Measurements from ENCODE around the gene KCNQ2.

Gene KCNQ2

DNA sequence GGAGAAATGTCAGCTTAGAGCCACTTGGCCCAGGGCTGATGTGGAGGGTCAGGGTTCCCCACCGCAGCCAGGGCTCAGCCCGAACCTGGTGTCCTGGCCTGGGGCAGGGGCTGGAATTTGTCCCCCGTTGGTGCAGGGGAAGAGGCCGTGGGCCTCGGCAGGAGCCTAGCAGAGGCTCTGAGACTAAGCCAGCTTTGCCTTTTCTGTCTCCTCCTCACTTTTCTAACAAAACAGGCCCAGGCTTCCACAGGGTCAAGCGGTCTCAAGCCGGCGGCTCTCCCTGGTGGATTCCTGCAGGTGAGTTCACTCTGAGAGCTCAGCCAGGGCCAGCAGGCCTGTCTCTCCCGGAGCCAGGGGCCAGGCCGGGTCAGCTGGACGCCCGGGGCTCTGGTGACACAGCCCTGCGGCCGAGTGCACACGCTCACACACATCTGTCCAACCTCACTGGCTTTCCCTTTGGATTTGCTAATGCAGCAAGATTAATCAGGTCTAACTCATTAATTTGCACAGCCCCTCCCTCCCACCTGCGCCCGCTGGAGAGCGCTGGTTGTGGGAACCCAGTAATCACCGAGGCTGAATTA is 108.4 kb downstream of the KCNQ2 start:
- peak; percentile 21 for DNase-seq

DNA sequence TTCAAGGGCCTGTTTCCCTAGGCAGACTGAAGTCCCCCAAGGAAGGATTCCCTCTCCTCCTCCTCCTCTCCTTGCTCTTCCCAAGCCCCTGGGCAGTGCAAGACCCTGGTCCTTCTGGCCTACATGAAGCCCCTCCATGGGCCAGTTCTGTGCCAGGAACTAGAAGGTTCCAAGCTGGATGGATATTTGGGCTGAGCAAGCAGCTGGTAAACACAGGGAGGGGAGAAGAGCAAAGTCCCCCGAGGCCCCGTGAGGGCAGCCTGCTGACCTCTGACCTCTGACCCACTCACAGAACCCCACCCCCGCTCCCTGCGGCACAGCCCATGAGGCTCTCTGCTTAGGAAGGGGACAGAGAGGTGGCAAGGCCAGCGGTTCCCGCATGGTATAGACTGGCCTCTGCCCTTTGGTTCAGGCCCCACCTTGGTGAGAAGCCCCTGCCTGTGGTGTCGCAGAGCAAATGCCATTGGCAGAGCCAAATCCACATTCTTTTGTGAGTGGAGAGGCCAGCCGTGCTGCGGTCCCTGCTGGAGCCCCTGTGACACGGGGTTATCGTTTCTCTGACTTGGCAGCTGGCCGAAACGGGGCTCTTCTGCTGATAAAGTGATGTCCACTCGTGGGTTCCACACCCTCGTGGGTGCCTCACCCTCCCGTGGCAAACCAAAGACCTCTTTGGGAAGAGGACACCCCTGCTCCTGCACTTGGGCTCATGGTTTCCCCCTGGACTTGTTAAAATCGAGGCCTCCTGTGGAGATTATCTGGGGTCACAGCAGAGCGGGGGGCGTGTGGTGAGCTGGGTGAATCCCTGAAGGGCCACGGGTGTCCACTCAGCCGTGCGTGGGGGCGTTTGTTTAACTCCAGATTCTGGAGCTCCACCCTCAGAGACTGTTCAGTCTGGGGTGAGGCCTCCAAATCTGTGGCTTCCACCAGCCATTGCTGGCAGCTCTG is 109.2 kb downstream of the KCNQ2 start:
- no peak for DNase-seq

DNA sequence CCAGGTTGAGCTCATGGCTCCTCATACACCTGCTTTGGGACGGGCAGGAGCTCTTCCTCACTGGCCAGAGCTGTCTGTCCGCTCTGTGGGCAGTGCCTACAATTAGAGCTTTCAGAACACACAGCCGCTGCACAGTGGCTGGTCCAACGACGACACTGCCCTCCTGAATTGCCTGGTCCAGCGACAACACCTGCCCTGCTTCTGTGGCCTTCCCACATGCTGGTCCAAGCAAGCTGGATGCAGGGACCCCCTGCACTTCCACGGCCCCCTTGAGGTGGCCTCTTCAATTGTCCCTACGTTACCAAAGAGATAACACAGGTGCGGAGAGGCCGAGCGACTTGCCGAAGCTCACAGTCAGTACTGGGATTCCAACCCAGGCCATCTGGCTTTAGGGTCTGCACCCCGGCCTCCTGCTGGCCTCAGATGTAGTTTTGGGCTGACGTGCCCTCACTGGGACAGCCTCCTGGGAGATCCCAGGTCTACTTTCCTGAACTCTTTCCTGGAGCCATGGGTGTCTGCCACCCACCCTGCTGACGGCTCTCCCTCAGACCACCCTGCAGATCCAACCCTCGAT is 109.9 kb downstream of the KCNQ2 start:
- DNase-seq = no peak

DNA sequence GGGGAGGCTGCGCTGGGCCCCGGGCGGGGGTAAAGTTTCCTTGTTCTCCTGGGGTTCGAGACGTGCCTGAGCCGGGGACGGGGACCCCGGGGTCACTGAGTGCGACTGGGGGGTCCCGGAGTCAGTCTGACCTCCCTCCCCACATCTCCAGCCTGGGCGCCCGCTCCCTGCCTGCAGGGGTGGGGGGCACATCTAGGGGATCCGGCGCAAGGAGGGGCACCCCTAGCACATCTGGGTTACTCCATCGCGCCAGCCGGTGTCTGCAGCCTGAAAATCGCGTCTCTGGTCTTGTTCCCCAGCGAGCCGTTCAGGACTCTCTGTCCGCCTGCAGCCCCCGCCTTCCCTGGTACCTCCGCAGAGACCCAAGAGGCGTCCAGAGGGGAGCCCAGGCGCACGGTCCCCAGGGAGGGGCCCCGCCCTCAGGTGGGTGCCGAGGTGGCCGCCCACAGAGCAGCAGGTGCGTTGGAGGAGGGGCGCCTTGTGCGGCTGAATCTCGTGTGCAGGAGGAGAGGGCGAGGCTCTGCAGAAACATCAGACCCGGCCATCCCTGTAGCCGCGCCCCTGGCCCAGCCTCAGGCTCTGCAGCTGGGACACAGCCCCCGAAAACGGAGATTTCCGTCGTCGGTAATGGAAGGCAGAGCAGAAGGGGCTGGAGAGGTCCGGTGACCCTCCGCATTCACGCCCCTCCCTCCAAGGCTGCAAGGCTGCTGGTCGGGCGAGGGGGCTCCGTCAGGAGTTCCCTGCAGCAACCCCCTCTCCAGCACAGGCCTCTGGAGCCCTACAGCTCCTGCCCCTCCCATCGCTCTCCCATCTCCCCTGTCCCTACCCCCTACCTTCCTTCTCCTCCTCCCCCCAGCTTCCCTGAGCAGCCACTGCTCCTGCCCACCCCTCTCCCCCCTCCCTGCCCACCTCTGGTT is 110.7 kb downstream of the KCNQ2 start:
- DNase-seq = peak; percentile 90

DNA sequence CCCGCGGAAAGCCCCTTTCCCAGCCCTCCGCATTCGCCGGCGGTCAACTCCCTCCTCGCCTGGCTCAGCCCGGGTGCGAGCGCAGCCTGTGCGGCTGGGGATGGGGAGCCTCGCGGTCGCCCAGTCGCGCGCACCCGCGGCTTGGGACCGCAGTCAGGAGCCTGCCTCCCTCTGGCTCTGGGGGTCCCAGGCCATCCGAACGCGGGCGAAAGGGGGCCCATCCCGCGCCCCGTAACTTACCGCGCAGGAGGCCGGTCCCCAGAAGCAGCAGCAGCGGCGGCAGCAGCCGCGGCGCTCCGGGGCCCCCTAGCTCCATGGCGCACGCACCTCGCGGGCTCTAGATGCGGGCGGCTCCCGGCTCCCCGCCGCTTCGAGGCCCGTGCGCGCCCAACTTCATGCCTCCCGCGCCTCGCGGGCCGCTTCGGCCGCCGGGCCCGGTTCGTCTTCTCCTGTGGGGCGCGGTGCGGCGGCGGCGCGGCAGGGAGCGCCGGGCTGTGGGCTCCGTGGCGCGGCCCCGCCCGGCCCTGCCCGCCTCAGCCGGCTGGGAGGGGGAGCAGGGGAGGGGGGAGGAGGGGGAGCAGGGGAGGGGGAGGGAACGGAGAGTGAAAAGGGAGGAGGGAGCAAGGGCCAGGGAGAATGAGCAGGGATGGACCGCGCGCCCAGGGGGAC is 111.5 kb downstream of the KCNQ2 start, which contains the start of gene CHRNA4:
Gene CHRNA4 (minus strand): TSS at position 500 of the 669 bp plus-strand sequence. CDS start 184 bp downstream, at position 316.
- peak; percentile 42 for DNase-seq

DNA sequence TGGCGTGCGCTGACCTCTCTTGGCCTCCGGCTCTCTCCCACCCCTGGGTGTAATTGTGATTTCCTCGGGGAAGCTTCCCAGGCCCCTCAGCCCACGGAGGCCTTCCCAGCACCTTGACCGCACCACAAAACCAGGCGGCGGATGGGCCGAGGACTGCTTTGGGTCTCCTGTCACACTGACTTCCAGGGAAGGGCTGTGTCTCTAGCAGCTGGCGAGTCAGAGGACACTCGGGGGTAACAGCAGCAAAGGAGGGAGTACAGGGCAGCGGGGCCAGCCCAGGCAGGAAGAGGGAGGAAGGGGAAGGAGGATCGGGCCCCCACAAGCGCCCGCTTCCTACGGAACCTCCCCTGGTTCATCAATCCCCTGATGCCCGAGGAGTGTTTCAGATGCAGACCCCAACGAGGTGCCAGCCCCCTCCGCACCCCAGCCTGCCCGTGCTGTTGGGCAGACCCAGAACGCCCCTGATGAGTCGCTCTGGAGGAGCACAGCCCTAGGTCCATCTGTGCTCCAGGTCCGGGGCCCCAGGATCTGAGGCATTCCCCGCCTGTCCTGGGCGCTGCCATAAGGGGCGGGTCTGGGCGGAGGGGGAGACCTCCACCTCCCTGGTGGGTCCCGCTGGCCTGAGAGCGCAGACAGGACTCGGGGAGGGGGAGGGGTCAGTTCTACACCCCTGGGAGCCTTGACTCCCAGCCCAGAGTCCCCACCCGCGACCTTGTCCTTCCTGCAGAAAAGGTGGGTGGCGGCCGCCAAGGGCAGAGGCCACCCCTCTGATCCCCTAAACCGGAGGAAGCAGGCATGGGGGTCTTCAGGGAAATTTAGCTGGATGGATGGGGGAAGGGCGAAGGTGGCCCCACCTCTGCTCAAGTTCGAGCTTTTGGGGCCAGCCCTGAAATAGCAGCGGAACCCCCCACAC is 112.3 kb downstream of the KCNQ2 start:
- no peak for DNase-seq

DNA sequence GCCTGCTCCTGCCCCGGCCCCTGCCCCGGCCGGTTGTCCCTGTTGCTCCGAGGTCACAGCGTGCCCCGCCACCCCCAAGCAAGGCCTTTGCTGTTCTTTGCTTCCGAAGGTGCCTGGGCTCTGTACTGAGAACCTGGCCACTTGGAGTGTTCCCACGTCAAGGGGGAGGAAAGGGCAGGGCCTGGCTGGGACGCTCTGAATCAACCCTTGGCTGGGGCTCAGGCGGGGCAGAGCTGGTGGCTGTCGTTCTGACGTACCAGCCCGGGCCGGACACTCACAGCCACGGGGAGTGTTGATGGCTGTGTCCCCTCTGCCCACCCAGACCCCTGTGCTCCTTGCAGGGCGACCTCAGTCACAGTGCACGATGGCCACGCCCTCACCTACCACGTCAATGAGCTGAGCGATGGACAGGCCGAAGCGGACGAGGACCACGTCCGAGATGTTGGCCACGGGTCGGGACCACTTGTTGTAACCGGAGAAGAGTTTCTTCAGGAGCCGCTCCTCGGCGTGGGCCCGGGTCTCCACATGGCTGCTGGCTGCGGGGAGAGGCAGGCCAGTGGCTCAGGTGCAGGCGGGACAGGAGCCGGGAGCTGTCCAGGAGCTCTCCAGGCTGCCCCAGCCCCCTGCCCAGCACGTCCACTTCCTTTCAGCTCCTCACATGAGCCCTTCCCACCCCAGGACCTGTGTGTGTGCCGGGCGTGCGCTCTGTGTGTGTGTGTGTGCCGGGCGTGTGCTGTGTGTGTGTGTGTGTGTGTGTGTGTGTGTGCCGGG is 113.1 kb downstream of the KCNQ2 start:
- DNase-seq = no peak

DNA sequence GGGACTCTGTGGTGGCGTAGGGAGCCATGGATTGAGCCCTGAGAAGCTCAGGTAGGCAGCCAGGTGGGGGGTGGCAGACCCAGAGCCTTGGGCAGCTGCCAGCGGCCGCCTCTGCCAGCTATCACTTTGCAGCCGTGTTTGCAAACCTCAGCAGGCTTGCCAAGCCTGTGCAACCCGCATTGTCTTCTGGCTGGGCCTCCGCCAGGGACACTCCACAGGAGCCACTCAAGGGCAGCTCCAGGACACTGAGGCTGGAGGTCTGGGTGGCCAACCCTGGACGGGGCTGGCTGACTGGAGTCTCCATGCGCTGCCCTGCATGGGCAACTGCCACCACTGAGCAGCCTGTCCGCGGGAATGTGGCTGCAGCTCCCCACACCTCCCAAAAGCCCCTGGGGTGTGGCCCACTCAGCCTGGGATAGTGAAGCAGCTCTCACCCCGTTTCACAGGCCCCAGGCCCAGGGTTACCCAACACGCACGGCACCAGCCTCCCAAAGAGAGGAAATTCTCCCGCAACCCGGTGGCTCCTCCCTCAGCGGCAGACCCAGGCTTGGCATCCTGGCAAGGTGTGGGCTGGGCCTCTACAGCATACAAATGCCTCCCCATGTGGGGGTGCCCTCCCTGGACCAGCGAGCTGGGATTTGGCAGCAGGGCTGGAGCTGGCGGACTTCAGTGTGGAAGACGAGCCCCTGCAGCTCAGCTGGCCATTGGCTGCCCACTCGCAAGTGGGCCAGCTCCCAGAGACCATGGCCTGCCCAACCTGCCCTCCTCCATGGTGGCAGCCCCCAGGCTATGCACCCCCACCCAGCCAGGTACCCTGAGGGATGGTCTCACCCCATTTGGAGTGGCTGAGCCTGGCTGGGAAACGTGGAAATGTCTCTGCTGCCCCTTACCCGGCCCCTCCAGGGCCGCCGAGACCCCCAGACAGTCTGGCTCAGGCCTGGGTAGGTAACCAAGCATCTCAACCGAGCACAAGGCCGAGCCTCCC is 114.2 kb downstream of the KCNQ2 start:
- DNase-seq = no peak

DNA sequence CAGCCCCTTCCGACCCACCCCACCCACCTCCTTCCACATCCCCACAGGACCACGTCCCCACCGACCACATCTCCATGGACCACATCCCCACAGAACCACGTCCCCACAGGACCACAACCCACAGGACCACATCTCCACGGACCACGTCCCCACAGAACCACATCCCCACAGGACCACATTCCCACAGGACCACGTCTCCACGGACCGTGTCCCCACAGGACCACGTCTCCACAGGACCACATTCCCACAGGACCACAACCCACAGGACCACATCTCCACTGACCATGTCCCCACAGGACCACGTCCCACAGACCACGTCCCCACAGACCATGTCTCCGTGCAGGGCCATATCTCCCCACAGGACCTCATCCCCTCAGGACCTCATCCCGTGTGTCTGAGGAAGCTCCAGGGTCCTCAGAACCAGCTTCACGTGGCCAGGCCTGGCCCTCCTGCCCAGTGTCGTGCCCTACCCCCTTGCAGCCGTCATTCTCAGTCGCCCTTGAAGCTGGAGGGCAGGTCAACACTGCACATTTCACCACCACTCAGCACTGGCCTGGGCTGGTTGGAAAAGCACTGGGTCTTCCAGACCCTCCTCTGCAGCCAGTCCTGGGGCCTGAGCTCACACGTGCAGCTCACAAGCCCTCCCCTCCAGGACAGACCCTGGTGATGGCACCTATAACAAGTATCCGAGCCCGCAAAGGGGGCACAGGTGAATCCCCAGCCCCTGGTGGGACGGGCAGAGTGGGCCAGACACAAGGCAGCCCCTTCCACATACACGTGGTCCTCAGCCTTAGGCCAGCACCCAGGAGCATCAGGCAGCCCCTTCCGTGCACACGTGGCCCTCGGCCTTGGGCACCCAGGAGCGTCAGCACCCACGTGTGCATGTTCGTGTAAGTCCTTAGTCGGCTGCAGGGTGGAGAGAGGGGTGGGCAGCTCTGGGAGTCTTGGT is 115.2 kb downstream of the KCNQ2 start:
- DNase-seq = no peak

DNA sequence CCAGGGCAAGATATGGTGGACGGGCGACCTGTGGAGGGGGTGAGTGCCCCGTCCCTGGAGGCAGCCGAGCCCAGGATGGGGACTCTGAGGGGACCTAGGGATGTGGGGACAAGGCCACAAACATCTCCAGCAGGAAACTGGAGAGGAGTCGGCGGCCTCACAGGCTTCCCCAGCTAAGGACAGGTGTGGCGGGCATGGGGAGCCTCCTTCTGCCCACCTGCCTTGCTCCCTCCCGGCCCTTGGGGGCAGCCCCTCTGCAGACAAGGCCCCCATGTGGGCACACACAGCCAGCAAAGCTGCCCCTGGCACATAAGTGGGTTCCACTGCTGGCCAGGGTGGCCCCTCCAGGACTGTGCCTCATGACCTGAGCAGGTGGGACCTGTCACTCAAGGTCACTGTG is 115.9 kb downstream of the KCNQ2 start:
- no peak for DNase-seq

DNA sequence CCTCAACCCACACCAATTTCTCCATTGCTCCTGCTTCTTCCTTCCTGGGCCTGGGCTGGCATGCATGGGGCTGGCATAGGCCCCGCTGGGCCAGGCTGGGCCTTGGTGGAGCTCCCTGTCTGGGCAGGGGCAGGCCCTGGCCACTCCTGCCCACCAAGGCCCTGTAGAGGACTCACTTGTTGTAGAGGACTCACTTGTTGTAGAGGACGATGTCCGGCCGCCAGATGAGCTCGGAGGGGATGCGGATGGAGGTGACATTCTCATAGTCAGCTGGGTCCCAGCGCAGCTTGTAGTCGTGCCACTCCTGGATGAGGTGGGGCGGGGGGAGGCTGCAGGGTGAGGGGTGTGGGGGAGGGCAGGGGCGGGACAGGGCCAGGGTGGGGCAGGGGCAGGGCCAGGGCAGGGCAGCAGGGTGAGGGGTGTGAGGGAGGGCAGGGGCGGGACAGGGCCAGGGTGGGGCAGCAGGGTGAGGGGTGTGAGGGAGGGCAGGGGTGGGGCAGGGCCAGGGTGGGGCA is 116.6 kb downstream of the KCNQ2 start:
- DNase-seq = no peak

DNA sequence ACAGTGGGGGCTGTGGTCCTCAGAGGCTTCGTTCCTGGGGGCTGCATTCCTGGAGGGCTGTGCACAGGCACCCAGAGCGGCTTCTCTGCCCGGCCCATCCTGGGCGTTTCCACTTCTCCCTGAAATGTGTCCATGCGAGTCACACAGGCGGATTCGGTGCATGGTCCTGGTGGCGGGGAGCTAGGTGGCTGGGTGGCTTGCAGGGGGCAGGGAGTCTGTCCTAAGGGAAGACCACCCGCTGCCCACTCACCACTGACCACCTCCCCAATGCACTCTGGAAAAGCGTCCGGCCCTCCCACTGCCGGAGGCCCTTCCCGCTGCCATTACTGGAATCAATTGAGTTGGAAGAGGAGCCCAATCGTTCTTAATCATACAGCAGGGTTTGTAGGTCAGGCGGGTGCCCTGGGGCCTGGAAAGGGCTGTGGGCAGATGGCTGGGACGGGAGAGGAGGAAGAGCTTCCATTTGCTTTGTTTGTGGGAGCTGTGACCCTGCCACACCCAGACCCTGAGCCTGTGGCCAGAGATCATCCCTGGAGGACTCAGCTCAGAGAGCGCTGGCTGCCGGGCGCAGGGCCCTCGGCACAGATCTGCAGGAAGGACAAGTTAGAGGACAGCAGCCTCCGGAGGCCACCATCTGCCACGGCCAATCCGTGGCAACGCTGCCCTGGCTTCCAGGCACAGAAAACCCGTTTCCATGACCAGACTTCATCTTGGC is 117.7 kb downstream of the KCNQ2 start:
- no peak for DNase-seq

DNA sequence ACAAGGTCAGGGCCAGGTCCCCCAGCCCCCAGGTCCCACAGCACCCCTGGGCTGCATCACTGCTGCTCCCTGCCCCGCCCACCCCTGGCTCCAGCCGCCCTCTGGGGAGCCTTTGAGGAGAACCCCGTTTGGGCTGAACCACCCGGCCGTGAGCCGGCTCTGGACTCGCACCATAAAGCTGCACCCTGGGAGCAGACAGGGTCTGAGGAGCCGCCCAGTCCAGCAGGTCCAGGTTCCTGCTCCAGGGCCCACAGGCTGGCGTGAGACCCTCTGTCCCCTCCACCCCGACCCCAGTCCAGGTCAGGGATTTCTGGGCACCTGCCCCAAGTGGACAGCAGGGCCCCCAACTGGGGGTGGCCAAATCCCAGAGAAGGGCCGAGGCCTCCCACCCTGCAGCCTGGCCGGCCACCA is 119.6 kb downstream of the KCNQ2 start:
- DNase-seq = no peak

DNA sequence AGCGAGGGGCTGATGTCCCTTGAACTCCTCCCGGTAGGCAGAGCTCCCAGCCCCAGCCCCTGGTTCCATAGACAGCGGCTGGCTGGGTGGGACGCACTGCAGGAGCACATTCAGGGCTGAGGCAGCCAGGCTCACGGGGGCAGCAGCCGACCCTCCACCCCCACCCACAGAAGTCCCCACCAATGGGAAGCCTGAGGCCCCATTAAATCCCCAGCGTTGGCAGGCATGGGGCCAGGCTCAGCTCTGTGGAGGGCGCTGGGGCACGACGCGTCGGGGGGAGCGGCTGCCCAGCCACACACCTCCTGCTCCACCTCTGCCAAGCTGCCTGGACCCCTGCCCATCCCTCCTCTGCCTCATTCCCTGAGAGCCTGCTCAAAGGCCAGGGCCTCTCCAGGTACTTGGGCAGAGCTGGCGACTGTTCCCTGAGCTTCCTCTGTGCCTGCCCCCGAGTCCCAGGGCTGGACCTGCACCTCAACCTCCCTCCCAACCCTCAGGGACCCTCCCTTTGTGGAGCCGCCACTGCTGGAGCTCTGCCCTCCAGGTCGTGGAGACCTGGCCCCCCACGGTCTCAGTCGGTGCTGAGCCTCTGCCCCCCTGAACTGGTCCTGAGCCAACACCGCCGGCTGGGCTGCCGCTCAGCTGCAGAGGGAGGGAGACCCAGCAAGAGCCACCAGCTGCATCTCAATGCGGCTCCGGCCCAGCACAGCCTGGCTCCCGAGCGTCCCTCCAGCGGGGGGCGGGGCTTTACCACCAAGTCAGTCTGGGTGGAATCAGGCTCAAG is 120.5 kb downstream of the KCNQ2 start:
- peak; percentile 25 for DNase-seq

DNA sequence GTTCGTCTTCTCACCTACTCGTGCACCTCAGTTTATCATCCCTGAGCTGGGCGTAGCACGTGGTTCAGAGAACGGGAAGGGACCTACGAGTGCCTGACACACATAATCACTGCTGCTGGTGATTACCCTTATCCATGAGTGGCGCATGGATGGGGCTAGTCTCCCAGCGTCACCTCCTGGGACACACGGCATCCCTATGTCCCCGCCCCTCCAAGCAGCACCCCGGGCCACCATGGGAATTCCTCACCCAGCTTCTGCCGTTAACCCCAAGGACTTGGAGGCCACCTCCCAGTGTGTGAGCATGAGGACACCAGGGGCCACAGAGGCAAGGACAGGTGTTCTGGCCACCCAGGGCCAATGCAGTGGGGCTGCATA is 121.1 kb downstream of the KCNQ2 start:
- no peak for DNase-seq

All from NCI-H1436 (cell line).